Measurements from ENCODE around the gene TCF4. TPM values are rescaled to one million over a fixed set of nuclear protein-coding genes. Genes with fewer than 3 reads are reported as not detected.

Gene TCF4
- total and polyA plus RNA-seq, 2 of the 13 experiments (the other 11 are each of a cell fraction or from before 2014, with no cell fraction given) = not detected

- no peak for TF ChIP-seq BATF2 (CRISPR knock-in tag; IDR thresholded peaks at IDR 0.05)
- TF ChIP-seq CREB3 (CRISPR knock-in tag; IDR thresholded peaks at IDR 0.05) = no peak
- no peak for TF ChIP-seq ZKSCAN1 (IDR thresholded peaks at IDR 0.05; ENCODE audit: low read length)
These were observed 270.7 kb downstream of the TCF4 start (continued) for GRCh38 chr18:55317324-55317723.

- DNase-seq (ENCODE audit: low spot score) = no peak
- H3K27me3 ChIP-seq (ENCODE audit: control insufficient read depth in 1 of 2, insufficient read depth in 2 of 2, low read length in 2 of 2) = no peaks in the 10 kb centered on the region; a peak in 1 of 5 replicates
- no peaks in the 10 kb centered on the region for H3K9me3 ChIP-seq (ENCODE audit: low read length)
- in situ Hi-C loops (cut with HindIII; ENCODE audit: extremely low pct_ligation_motif_present, low pct_unique_long_range_greater_than_20kb) (no loop called here), intact Hi-C loops (cut with micrococcal nuclease; ENCODE audit: unreplicated experiment) (no loop called here)
- no peak overlapping the region for H3K27ac ChIP-seq (ENCODE audit: extremely low read length, insufficient read depth, low read length)
- ChIA-PET CTCF (ENCODE audit: low intra/inter-chr PET ratio, low total read pairs) (no interaction called here), POLR2A (no interaction called here)
- no peaks in the 10 kb centered on the region for H3K36me3 ChIP-seq (replicated peaks in 1 of 2; ENCODE audit: control insufficient read depth in 1 of 2, insufficient read depth in 2 of 2, low read length in 2 of 2)
- WGBS (ENCODE audit: low lambda C conversion rate) = 0% methylated on average over 4 of the region's 4 CpGs
- H4K20me1 ChIP-seq (ENCODE audit: insufficient read depth, low read length) = no peaks in the 10 kb centered on the region
- no peak overlapping the region for H3K4me3 ChIP-seq (replicated peaks in 1 of 3; ENCODE audit: insufficient read depth in 1 of 3, low read depth in 2 of 3, low read length in 3 of 3)
- no peak overlapping the region for H2AFZ ChIP-seq (ENCODE audit: low read length)
- H3K79me2 ChIP-seq (ENCODE audit: insufficient read depth, low read length) = no peaks in the 10 kb centered on the region
- H3K4me1 ChIP-seq (ENCODE audit: insufficient read depth, low read length) = no peaks in the 10 kb centered on the region
- no peak for ATAC-seq
- no TSS peak for BruUV-seq (replicated peaks)
- H3K9ac ChIP-seq (ENCODE audit: insufficient read depth, low read depth, low read length) = no peak overlapping the region
- FAIRE-seq = no peak
- no peak overlapping the region for H3K4me2 ChIP-seq (ENCODE audit: low read depth, low read length)
- TF ChIP-seq ZSCAN25 (CRISPR knock-in tag; IDR thresholded peaks at IDR 0.05) = no peak
- TF ChIP-seq DDIT3 (CRISPR knock-in tag; IDR thresholded peaks at IDR 0.05) = no peak
- no peak for TF ChIP-seq ZKSCAN8 (CRISPR knock-in tag; IDR thresholded peaks at IDR 0.05; ENCODE audit: borderline replicate concordance)
- no peak for TF ChIP-seq SOX6 (IDR thresholded peaks at IDR 0.05)
- no peak for TF ChIP-seq SOX6 (CRISPR knock-in tag; IDR thresholded peaks at IDR 0.05)
- no peak for TF ChIP-seq SNAPC4 (CRISPR knock-in tag; IDR thresholded peaks at IDR 0.05)
- no peak for TF ChIP-seq TGIF2 (CRISPR knock-in tag; IDR thresholded peaks at IDR 0.05)
- TF ChIP-seq HNF1A (IDR thresholded peaks at IDR 0.05; ENCODE audit: low read depth) = no peak
- TF ChIP-seq HNF1A (CRISPR knock-in tag; IDR thresholded peaks at IDR 0.05; ENCODE audit: borderline replicate concordance) = no peak
These were observed 271.4 kb downstream of the TCF4 start for GRCh38 chr18:55316486-55317184.

Measured in HepG2 (cell line).